ENCODE data around the gene CLVS2. TPM values are rescaled to one million over a fixed set of nuclear protein-coding genes. Genes with fewer than 3 reads are reported as not detected.

The CLVS2 gene
- not detected in 2 replicates for total RNA-seq (2012; rRNA removed)
- polyA plus RNA-seq (2012; rRNA removed), result 0.02 TPM in 1 of 2 replicates, not detected in the other
- polyA plus RNA-seq (2012; cell fraction: cytosol; rRNA removed), result not detected in 2 replicates
- polyA plus RNA-seq (2012; cell fraction: nucleus; rRNA removed; ENCODE audit: low replicate concordance), result not detected in 2 replicates
- percentile 4 among the genes with signal in this experiment for Bru-seq, nascent RNA
- percentile 2 among the genes with signal in this experiment for BruChase-seq, experiment 1, labeled RNA remaining after a 6-hour chase
- percentile 8 among the genes with signal in this experiment for BruChase-seq, experiment 2, labeled RNA remaining after a 2-hour chase
- long read RNA-seq, result 0 reads

- H3K4me2 ChIP-seq (ENCODE audit: low read depth, low read length), result peak within 1 kb of the TSS; percentile 31; the same call in 1 of the 2 replicates
- no peaks in the 10 kb centered on the region for H3K4me1 ChIP-seq (ENCODE audit: control insufficient read depth, insufficient read depth, low read length)
- no peak within 1 kb of the TSS for H2BK15ac ChIP-seq (ENCODE audit: low read depth, low read length)
- no peak within 1 kb of the TSS for H4K91ac ChIP-seq (ENCODE audit: insufficient read depth, low read depth, low read length)
- peaks cover 2% of the 10 kb centered on the region; the same call in 1 of the 2 replicates for H3K27me3 ChIP-seq (ENCODE audit: control insufficient read depth, insufficient read depth, low read length)
- 0% methylated on average over 5 of the region's 75 CpGs; no CpG with 5 or more reads in 1 of the 2 experiments for WGBS, 2 experiments (ENCODE audit: extremely low coverage in 2 of 2, insufficient read length in 1 of 2)
- no peak within 1 kb of the TSS for H2BK120ac ChIP-seq (ENCODE audit: low read depth, low read length)
- no peak for ATAC-seq (ENCODE audit: low read depth)
- intact Hi-C loops (cut with micrococcal nuclease) (no loop called here), dilution Hi-C loops (cut with HindIII; ENCODE audit: low sequenced_read_pairs, unreplicated experiment) (no loop called here), in situ Hi-C loops (cut with MboI; ENCODE audit: low sequenced_read_pairs) (no loop called here)
- H4K8ac ChIP-seq (ENCODE audit: low read depth in 2 of 2, low read length in 2 of 2), result no peak within 1 kb of the TSS
- no peak within 1 kb of the TSS for H2BK20ac ChIP-seq (ENCODE audit: low read depth, low read length)
- H3K27ac ChIP-seq (ENCODE audit: insufficient read depth, low read length), result no peak within 1 kb of the TSS
- DNase-seq, result no peak
- no peak within 1 kb of the TSS for H3K18ac ChIP-seq (ENCODE audit: low read depth, low read length)
- H3K14ac ChIP-seq (replicated peaks; ENCODE audit: low read depth, low read length), result no peak within 1 kb of the TSS
- no peaks in the 10 kb centered on the region for H3K9me1 ChIP-seq (ENCODE audit: insufficient read depth, low read length)
- H2AK5ac ChIP-seq (ENCODE audit: low read depth, low read length), result no peak within 1 kb of the TSS
- no peak within 1 kb of the TSS for H3K23ac ChIP-seq (ENCODE audit: low read depth, low read length)
- CTCF ChIA-PET, result no interaction called here
- H4K5ac ChIP-seq (ENCODE audit: low read depth, low read length), result no peak within 1 kb of the TSS
- no peak within 1 kb of the TSS for H3K56ac ChIP-seq (ENCODE audit: extremely low read depth, insufficient read depth, low read length)
- H3K36me3 ChIP-seq (ENCODE audit: control insufficient read depth, insufficient read depth, low read length), result no peaks in the 10 kb centered on the region
- no TSS peak for BruUV-seq (replicated peaks)
- H3K79me1 ChIP-seq (ENCODE audit: low read depth in 1 of 2, low read length in 2 of 2), result no peaks in the 10 kb centered on the region
- no peaks in the 10 kb centered on the region; the same call in 1 of the 2 replicates for H3K9me3 ChIP-seq (ENCODE audit: control insufficient read depth, insufficient read depth, low read length)
- no peak within 1 kb of the TSS for H2BK5ac ChIP-seq (ENCODE audit: low read depth, low read length, poor library complexity, severe bottlenecking)
- H3K4me3 ChIP-seq (ENCODE audit: insufficient read depth, low read depth, low read length), result no peak within 1 kb of the TSS; the same call in 1 of the 2 replicates
- H3K9ac ChIP-seq (ENCODE audit: low read depth, low read length), result no peak within 1 kb of the TSS
- no peak within 1 kb of the TSS for H3K4ac ChIP-seq (ENCODE audit: low read depth, low read length)
- H4K20me1 ChIP-seq (ENCODE audit: insufficient read depth, low read length), result no peaks in the 10 kb centered on the region
- H2AK9ac ChIP-seq (replicated peaks; ENCODE audit: low read depth, low read length, poor library complexity), result no peak within 1 kb of the TSS
- H2AFZ ChIP-seq (replicated peaks; ENCODE audit: low read length, poor library complexity), result peak within 1 kb of the TSS; percentile 70
- POLR2A ChIA-PET (ENCODE audit: unreplicated experiment), result no interaction called here
- TF ChIP-seq NFE2L2 (IDR thresholded peaks at IDR 0.05; ENCODE audit: low read depth, low read length) (no peak), CHD1 (IDR thresholded peaks at IDR 0.05; ENCODE audit: low read depth, low read length) (no peak), SMC3 (IDR thresholded peaks at IDR 0.05; ENCODE audit: low read depth, low read length) (no peak), MXI1 (IDR thresholded peaks at IDR 0.05; ENCODE audit: borderline replicate concordance, low read depth, low read length) (no peak), MAZ (IDR thresholded peaks at IDR 0.05; ENCODE audit: borderline replicate concordance, low read depth, low read length) (no peak), BHLHE40 (IDR thresholded peaks at IDR 0.05; ENCODE audit: low read depth, low read length) (no peak), RCOR1 (IDR thresholded peaks at IDR 0.05; ENCODE audit: insufficient replicate concordance, low read length) (no peak), FOS (IDR thresholded peaks at IDR 0.05; ENCODE audit: low read depth, low read length) (no peak), MAFK (IDR thresholded peaks at IDR 0.05; ENCODE audit: low read depth, low read length) (no peak), CEBPB (IDR thresholded peaks at IDR 0.05; ENCODE audit: low read depth, low read length) (no peak), USF2 (IDR thresholded peaks at IDR 0.05; ENCODE audit: low read depth, low read length) (no peak), POLR2A (IDR thresholded peaks at IDR 0.05; ENCODE audit: low read depth, low read length) (no peak), RAD21 (IDR thresholded peaks at IDR 0.05; ENCODE audit: low read length) (no peak), RFX5 (IDR thresholded peaks at IDR 0.05; ENCODE audit: low read depth, low read length) (no peak), ELK1 (IDR thresholded peaks at IDR 0.05; ENCODE audit: borderline replicate concordance, low read depth, low read length) (no peak)
Observed at GRCh38 chr6:122995921-122996793, at the start of gene CLVS2. Gene CLVS2 (plus strand): TSS chr6:122996235. CDS start chr6:122997778, 1,543 bp downstream.
